Myocyte (in vitro differentiated cells): ENCODE data around the gene PSMD12. TPM values are rescaled to one million over a fixed set of nuclear protein-coding genes. Genes with fewer than 3 reads are reported as not detected.
"Not testable (repeated sequence)": the region's sequence is repeated elsewhere in the genome, so short reads cannot be mapped to it uniquely, and the experiment has no call there.

Experiments
- DNase-seq: peaks from one replicate; pipeline ENCODE4 v3.0.0-alpha.2; 2012; ENCODE audit warnings: low read depth
- total RNA-seq: library from RNA; depleted of rRNA; stranded (reverse); fragments of >200 nt; gene quantifications from 2 replicates; pipeline ENCODE4 v1.2.3, GENCODE V29; 2014

The PSMD12 gene
- total RNA-seq, 1 donor from 2014 or later, result 29.7 TPM

GRCh38 chr17:67315865-67316264, 50.5 kb downstream of the PSMD12 start:
- DNase-seq, result no peak

- DNase-seq, result no peak
These were observed 54.1 kb downstream of the PSMD12 start for GRCh38 chr17:67312265-67312664.

- DNase-seq, result no peak
These were observed 54.8 kb downstream of the PSMD12 start for GRCh38 chr17:67311575-67311974.

GRCh38 chr17:67310406-67310805, 56.0 kb downstream of the PSMD12 start:
- no peak for DNase-seq

- not testable (repeated sequence) for DNase-seq
These were observed 60.7 kb downstream of the PSMD12 start for GRCh38 chr17:67305446-67306235.

- DNase-seq, result no peak
These were observed 68.9 kb downstream of the PSMD12 start for GRCh38 chr17:67297454-67297960.

- DNase-seq, result no peak
These were observed 71.8 kb downstream of the PSMD12 start for GRCh38 chr17:67294451-67295199.

GRCh38 chr17:67293251-67294203, 72.8 kb downstream of the PSMD12 start:
- peak; percentile 56 for DNase-seq

- no peak for DNase-seq
These were observed 75.6 kb downstream of the PSMD12 start for GRCh38 chr17:67290711-67291291.

GRCh38 chr17:67290244-67290643, 76.1 kb downstream of the PSMD12 start:
- DNase-seq, result no peak

- peak; percentile 58 for DNase-seq
These were observed 77.0 kb downstream of the PSMD12 start for GRCh38 chr17:67289181-67289876.

Other genes starting within 250 kb of the PSMD12 start
- gene HELZ, start 121.4 kb downstream of the PSMD12 start, total RNA-seq, result 41.9 and 43.7 TPM in 2 replicates
- gene PITPNC1, start 10.7 kb upstream of the PSMD12 start, total RNA-seq, result 1.5 and 3.8 TPM in 2 replicates